ENCODE measurements around the gene HOXD12. TPM values are rescaled to one million over a fixed set of nuclear protein-coding genes. Genes with fewer than 3 reads are reported as not detected.

HOXD12 gene
- polyA plus RNA-seq, 1 donor from 2014 or later: not detected

- Histone ChIP-seq H3K27ac (ENCODE audit: low read length) (no peak overlapping the region), H3K79me2 (replicated peaks; ENCODE audit: insufficient read depth, low read length) (no peaks in the 10 kb centered on the region), H3K4me2 (ENCODE audit: low read length) (no peak overlapping the region), H3K9ac (ENCODE audit: low read length) (no peak overlapping the region), H3K9me3 (ENCODE audit: low read length) (peaks cover 7% of the 10 kb centered on the region), H3K4me3 (ENCODE audit: low read length) (peak overlapping the region; percentile 64), H3F3A (ENCODE audit: insufficient read depth, low read length, poor library complexity, severe bottlenecking) (no peaks in the 10 kb centered on the region), H3K9me2 (ENCODE audit: insufficient read depth, low read length) (no peaks in the 10 kb centered on the region), H3K27me3 (ENCODE audit: insufficient read depth, low read depth, low read length) (peaks cover 100% of the 10 kb centered on the region), H3K36me3 (ENCODE audit: insufficient read depth, low read length) (no peaks in the 10 kb centered on the region), H4K20me1 (ENCODE audit: insufficient read depth) (no peaks in the 10 kb centered on the region), H2AFZ (ENCODE audit: low read depth, low read length) (no peak overlapping the region)
- TF ChIP-seq TAF1 (IDR thresholded peaks at IDR 0.05; ENCODE audit: low read depth): no peak
- TF ChIP-seq SMC3 (conservative IDR thresholded peaks at IDR 0.05; ENCODE audit: poor library complexity): no peak
- peak; percentile 13 for TF ChIP-seq RAD21 (conservative IDR thresholded peaks at IDR 0.05)
- peak; percentile 48 for TF ChIP-seq CTCF (IDR thresholded peaks at IDR 0.05; ENCODE audit: poor library complexity, severe bottlenecking)
These were observed 1.7 kb upstream of the HOXD12 start for GRCh38 chr2:176097820-176098365.

- no peak for TF ChIP-seq SMC3 (conservative IDR thresholded peaks at IDR 0.05; ENCODE audit: poor library complexity)
- no peak for TF ChIP-seq EZH2 (IDR thresholded peaks at IDR 0.05; ENCODE audit: borderline replicate concordance, insufficient read depth, low read length, poor library complexity, severe bottlenecking)
- TF ChIP-seq REST (IDR thresholded peaks at IDR 0.05; ENCODE audit: borderline replicate concordance): no peak
- TF ChIP-seq EP300 (conservative IDR thresholded peaks at IDR 0.05; ENCODE audit: poor library complexity, severe bottlenecking): no peak
- no peak for TF ChIP-seq TAF1 (IDR thresholded peaks at IDR 0.05; ENCODE audit: low read depth)
- TF ChIP-seq MXI1 (conservative IDR thresholded peaks at IDR 0.05; ENCODE audit: poor library complexity, severe bottlenecking): no peak
- no peak for TF ChIP-seq CTCF (IDR thresholded peaks at IDR 0.05; ENCODE audit: poor library complexity, severe bottlenecking)
- Histone ChIP-seq H3F3A (ENCODE audit: insufficient read depth, low read length, poor library complexity, severe bottlenecking) (no peaks in the 10 kb centered on the region), H3K4me3 (ENCODE audit: low read length) (no peak overlapping the region), H3K36me3 (ENCODE audit: insufficient read depth, low read length) (no peaks in the 10 kb centered on the region), H3K9me2 (ENCODE audit: insufficient read depth, low read length) (no peaks in the 10 kb centered on the region), H3K27me3 (ENCODE audit: insufficient read depth, low read depth, low read length) (peaks cover 100% of the 10 kb centered on the region), H3K79me2 (replicated peaks; ENCODE audit: insufficient read depth, low read length) (no peaks in the 10 kb centered on the region), H3K9me3 (ENCODE audit: low read length) (peaks cover 7% of the 10 kb centered on the region), H4K20me1 (ENCODE audit: insufficient read depth) (no peaks in the 10 kb centered on the region), H3K4me2 (ENCODE audit: low read length) (no peak overlapping the region), H3K9ac (ENCODE audit: low read length) (no peak overlapping the region), H2AFZ (ENCODE audit: low read depth, low read length) (no peak overlapping the region), H3K27ac (ENCODE audit: low read length) (no peak overlapping the region)
These were observed 1.0 kb upstream of the HOXD12 start for GRCh38 chr2:176098366-176099158.

Data from neural cell (in vitro differentiated cells).